ENCODE results near the gene OLFM2.

DNA sequence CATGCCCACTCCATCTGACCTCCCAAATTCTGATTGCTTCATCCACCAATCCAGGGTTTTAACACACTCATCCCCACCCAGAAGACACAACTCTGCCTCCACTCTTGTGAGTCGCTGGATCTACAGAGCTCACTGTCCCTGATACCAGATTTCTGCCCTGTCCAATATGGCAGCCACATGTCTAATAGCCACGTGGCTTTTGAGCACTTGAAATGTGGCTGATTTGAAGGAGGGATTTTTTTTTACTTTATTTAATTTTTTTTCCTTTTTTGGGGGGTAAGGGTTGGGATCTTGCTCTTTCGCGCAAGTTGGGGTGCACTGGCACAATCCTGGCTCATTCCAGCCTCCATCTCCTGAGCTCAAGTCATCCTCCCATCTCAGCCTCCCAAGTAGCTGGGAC, 24.8 kb upstream of the OLFM2 start:
- TF ChIP-seq, protein P1, sequence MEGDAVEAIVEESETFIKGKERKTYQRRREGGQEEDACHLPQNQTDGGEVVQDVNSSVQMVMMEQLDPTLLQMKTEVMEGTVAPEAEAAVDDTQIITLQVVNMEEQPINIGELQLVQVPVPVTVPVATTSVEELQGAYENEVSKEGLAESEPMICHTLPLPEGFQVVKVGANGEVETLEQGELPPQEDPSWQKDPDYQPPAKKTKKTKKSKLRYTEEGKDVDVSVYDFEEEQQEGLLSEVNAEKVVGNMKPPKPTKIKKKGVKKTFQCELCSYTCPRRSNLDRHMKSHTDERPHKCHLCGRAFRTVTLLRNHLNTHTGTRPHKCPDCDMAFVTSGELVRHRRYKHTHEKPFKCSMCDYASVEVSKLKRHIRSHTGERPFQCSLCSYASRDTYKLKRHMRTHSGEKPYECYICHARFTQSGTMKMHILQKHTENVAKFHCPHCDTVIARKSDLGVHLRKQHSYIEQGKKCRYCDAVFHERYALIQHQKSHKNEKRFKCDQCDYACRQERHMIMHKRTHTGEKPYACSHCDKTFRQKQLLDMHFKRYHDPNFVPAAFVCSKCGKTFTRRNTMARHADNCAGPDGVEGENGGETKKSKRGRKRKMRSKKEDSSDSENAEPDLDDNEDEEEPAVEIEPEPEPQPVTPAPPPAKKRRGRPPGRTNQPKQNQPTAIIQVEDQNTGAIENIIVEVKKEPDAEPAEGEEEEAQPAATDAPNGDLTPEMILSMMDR (IDR thresholded peaks at IDR 0.05; ENCODE audit: low read depth, low read length) = no peak
- TF ChIP-seq EZH2phosphoT487 (IDR thresholded peaks at IDR 0.05; ENCODE audit: low read depth) = no peak
